H1 (cell line): ENCODE measurements around the gene RAB36. TPM values are rescaled to one million over a fixed set of nuclear protein-coding genes. Genes with fewer than 3 reads are reported as not detected.

Experiments
- CTCF ChIA-PET: fragments of 300-600 bp; sonication (Branson Sonifier 250); formaldehyde crosslinking; loops from one replicate; lab custom pipeline; 2021; ENCODE audit not compliant: partially characterized antibody; lab: Charles Lee
- POLR2A ChIA-PET: fragments of 300-600 bp; sonication (Branson Sonifier 250); formaldehyde crosslinking; loops from one replicate; lab custom pipeline; 2021; ENCODE audit warnings: inconsistent platforms; ENCODE audit not compliant: partially characterized antibody; lab: Charles Lee
- DNase-seq, 2 experiments: peaks; one replicate each; pipeline versions ENCODE4 v3.0.0 to v3.0.0-alpha.2; 2010 to 2022; ENCODE audit warnings: low spot score in 2 of 2, low read depth in 1 of 2, mixed read lengths in 1 of 2
- FAIRE-seq: peaks from 2 replicates; lab custom pipeline; 2011; peaks lifted over from hg19 to GRCh38; lab: Jason Lieb, UNC
- H2AFZ ChIP-seq: 2 replicates; pipeline ENCODE4 v1.8.1; 2012; ENCODE audit warnings: low read length, inconsistent platforms
- H2AK5ac ChIP-seq: 2 replicates; pipeline ENCODE4 v1.6.1; 2013; ENCODE audit warnings: low read depth, low read length
- H2BK120ac ChIP-seq: replicated peaks from 2 replicates; pipeline ENCODE3; 2013; ENCODE audit warnings: low read depth, low read length, inconsistent platforms
- H2BK12ac ChIP-seq: 2 replicates; pipeline ENCODE4 v1.6.1; 2013; ENCODE audit warnings: low read depth, low read length
- H2BK15ac ChIP-seq: 2 replicates; pipeline ENCODE4 v1.6.1; 2013; ENCODE audit warnings: low read length
- H2BK20ac ChIP-seq: 2 replicates; pipeline ENCODE4 v1.6.1; 2013; ENCODE audit warnings: low read length
- H2BK5ac ChIP-seq: 2 replicates; pipeline ENCODE4 v1.6.1; 2013; ENCODE audit warnings: low read depth, low read length
- H3K14ac ChIP-seq: 2 replicates; pipeline ENCODE4 v1.6.1; 2013; ENCODE audit warnings: inconsistent platforms; ENCODE audit not compliant: insufficient read length
- H3K18ac ChIP-seq: 2 replicates; pipeline ENCODE4 v1.6.1; 2013; ENCODE audit warnings: low read length; ENCODE audit errors: extremely low read depth
- H3K23ac ChIP-seq: 2 replicates; pipeline ENCODE4 v1.6.1; 2013; ENCODE audit warnings: inconsistent platforms; ENCODE audit not compliant: insufficient read length
- H3K23me2 ChIP-seq: 2 replicates; pipeline ENCODE4 v1.6.1; 2013; ENCODE audit warnings: low read depth, low read length
- H3K27ac ChIP-seq: 2 replicates; pipeline ENCODE4 v1.6.1; 2011; ENCODE audit warnings: low read depth, low read length, inconsistent platforms
- H3K27me3 ChIP-seq, 4 experiments: replicated peaks in 1 of 4; 1 replicate in 1 of 4; 2 replicates in 3 of 4; pipeline versions ENCODE4 v1.6.1 to v1.8.1; 2011 to 2013; ENCODE audit warnings: low read length in 3 of 4, mild to moderate bottlenecking in 3 of 4, inconsistent platforms in 2 of 4, mixed read lengths in 2 of 4, moderate library complexity in 1 of 4; ENCODE audit not compliant: control insufficient read depth in 3 of 4, insufficient read depth in 3 of 4; ENCODE audit errors: extremely low read depth in 1 of 4
- H3K36me3 ChIP-seq, 4 experiments: 2 replicates each; pipeline versions ENCODE4 v1.6.1 to v1.8.1; 2011 to 2013; ENCODE audit warnings: mild to moderate bottlenecking in 4 of 4, low read length in 3 of 4, moderate library complexity in 2 of 4, control low read depth in 1 of 4, inconsistent platforms in 1 of 4; ENCODE audit not compliant: insufficient read depth in 4 of 4, control insufficient read depth in 2 of 4
- H3K4ac ChIP-seq: replicated peaks from 2 replicates; pipeline ENCODE3; 2013; ENCODE audit warnings: low read length, low read depth, mixed read lengths, inconsistent platforms; ENCODE audit not compliant: insufficient read length
- H3K4me1 ChIP-seq, 4 experiments: replicated peaks in 1 of 4; 1 replicate in 1 of 4; 2 replicates in 3 of 4; pipeline versions ENCODE4 v1.6.1 to v1.8.1; 2011 to 2013; ENCODE audit warnings: low read length in 3 of 4, inconsistent platforms in 2 of 4, mixed read lengths in 1 of 4; ENCODE audit not compliant: insufficient read depth in 4 of 4, control insufficient read depth in 3 of 4
- H3K4me2 ChIP-seq, 2 experiments: 2 replicates each; pipeline versions ENCODE4 v1.6.1 to v1.8.1; 2011 to 2013; ENCODE audit warnings: low read depth in 2 of 2, low read length in 2 of 2, control low read depth in 1 of 2, inconsistent platforms in 1 of 2, mild to moderate bottlenecking in 1 of 2; ENCODE audit not compliant: insufficient read depth in 1 of 2
- H3K4me3 ChIP-seq, 4 experiments: fragments of 200-600, 300-600 bp in 1 of 4; sonication (generic), shearing (Covaris generic), sonication (Bioruptor Twin) in 1 of 4; 2 replicates each; pipeline versions ENCODE4 v1.5.1 to v1.8.1; 2011 to 2016; ENCODE audit warnings: low read length in 4 of 4, low read depth in 3 of 4, control low read depth in 2 of 4, inconsistent platforms in 2 of 4, mild to moderate bottlenecking in 2 of 4, mixed read lengths in 1 of 4, moderate library complexity in 1 of 4; ENCODE audit not compliant: insufficient read depth in 2 of 4; ENCODE audit errors: extremely low read depth in 1 of 4
- H3K56ac ChIP-seq: replicated peaks from 2 replicates; pipeline ENCODE3; 2013; ENCODE audit warnings: low read depth, mild to moderate bottlenecking, mixed read lengths, low read length, inconsistent platforms; ENCODE audit not compliant: insufficient read length
- H3K79me1 ChIP-seq: 2 replicates; pipeline ENCODE4 v1.6.1; 2013; ENCODE audit warnings: low read depth, low read length, control low read depth
- H3K79me2 ChIP-seq, 2 experiments: 2 replicates each; pipeline versions ENCODE4 v1.6.1 to v1.8.1; 2012 to 2013; ENCODE audit warnings: low read length in 2 of 2, mild to moderate bottlenecking in 2 of 2, inconsistent platforms in 1 of 2; ENCODE audit not compliant: insufficient read depth in 2 of 2, control insufficient read depth in 1 of 2
- H3K9ac ChIP-seq, 4 experiments: replicated peaks in 1 of 4; 1 replicate in 1 of 4; 2 replicates in 3 of 4; pipeline versions ENCODE4 v1.6.1 to v1.8.1; 2011 to 2013; ENCODE audit warnings: low read depth in 3 of 4, low read length in 3 of 4, control low read depth in 2 of 4, mild to moderate bottlenecking in 2 of 4, moderate library complexity in 2 of 4, inconsistent platforms in 1 of 4; ENCODE audit errors: extremely low read depth in 1 of 4
- H3K9me3 ChIP-seq, 2 experiments: 2 replicates each; pipeline versions ENCODE4 v1.6.1 to v1.8.1; 2012 to 2013; ENCODE audit warnings: mild to moderate bottlenecking in 2 of 2, moderate library complexity in 2 of 2, control low read depth in 1 of 2, inconsistent platforms in 1 of 2, low read depth in 1 of 2, low read length in 1 of 2, mixed read lengths in 1 of 2; ENCODE audit not compliant: insufficient read depth in 2 of 2
- H4K20me1 ChIP-seq, 2 experiments: replicated peaks in 1 of 2; 2 replicates each; pipeline versions ENCODE3 to v1.8.1; 2011 to 2013; ENCODE audit warnings: inconsistent platforms in 2 of 2, low read length in 2 of 2, mild to moderate bottlenecking in 1 of 2; ENCODE audit not compliant: insufficient read depth in 2 of 2, control insufficient read depth in 1 of 2
- H4K5ac ChIP-seq: 2 replicates; pipeline ENCODE4 v1.6.1; 2013; ENCODE audit warnings: low read length, low read depth, mixed read lengths, inconsistent platforms; ENCODE audit not compliant: insufficient read length
- H4K8ac ChIP-seq: 2 replicates; pipeline ENCODE4 v1.8.0; 2013; ENCODE audit warnings: mild to moderate bottlenecking, moderate library complexity, low read length, inconsistent platforms; ENCODE audit not compliant: insufficient read depth; ENCODE audit errors: extremely low read depth
- H4K91ac ChIP-seq: replicated peaks from 2 replicates; pipeline ENCODE3; 2013; ENCODE audit warnings: low read length, mixed read lengths, inconsistent platforms; ENCODE audit not compliant: insufficient read length
- HDAC6 ChIP-seq: IDR thresholded peaks from one replicate; pipeline ENCODE4 v1.7.1; 2012; ENCODE audit warnings: low read depth, mild to moderate bottlenecking, inconsistent platforms, low read length, moderate library complexity
- JUND ChIP-seq: IDR thresholded peaks from 2 replicates; pipeline ENCODE4 v1.6.1; 2011; ENCODE audit warnings: mild to moderate bottlenecking, improper control_type of control experiment, low read length
- RAD21 ChIP-seq, 2 experiments: IDR thresholded peaks in 1 of 2; conservative IDR thresholded peaks in 1 of 2; 2 replicates each; pipeline ENCODE4 v1.6.1; 2011; ENCODE audit warnings: low read depth in 2 of 2, low read length in 2 of 2, improper control_type of control experiment in 1 of 2, inconsistent platforms in 1 of 2, mild to moderate bottlenecking in 1 of 2, moderate library complexity in 1 of 2
- RBBP5 ChIP-seq: IDR thresholded peaks from 2 replicates; pipeline ENCODE4 v1.7.1; 2012; ENCODE audit warnings: low read depth, mild to moderate bottlenecking, inconsistent platforms, low read length, moderate library complexity, borderline replicate concordance
- RNF2 ChIP-seq: fragments of 200-900, 300-1000 bp; sonication (generic); IDR thresholded peaks from 2 replicates; pipeline ENCODE4 v1.7.1; 2016; ENCODE audit warnings: borderline replicate concordance, low read depth, mild to moderate bottlenecking, antibody characterized with exemption, low read length; ENCODE audit not compliant: poor library complexity, severe bottlenecking; ENCODE audit errors: missing control alignments
- SAP30 ChIP-seq: fragments of 300-600 bp; sonication (generic); IDR thresholded peaks from 2 replicates; pipeline ENCODE4 v1.7.1; 2012; ENCODE audit warnings: low read length, moderate library complexity, mild to moderate bottlenecking, inconsistent platforms; ENCODE audit not compliant: insufficient read depth, insufficient replicate concordance
- SIX5 ChIP-seq: IDR thresholded peaks from 2 replicates; pipeline ENCODE4 v1.6.1; 2011; ENCODE audit warnings: mild to moderate bottlenecking, low read depth, low read length
- WGBS, 2 experiments: shearing (Covaris generic) in 1 of 2; methylation state at CpG; one replicate each; pipeline versions ENCODE4 v1.1.6 to v1.1.7; 2013 to 2015; ENCODE audit warnings: low lambda C conversion rate in 2 of 2, mixed read lengths in 2 of 2, inconsistent platforms in 1 of 2, low coverage in 1 of 2, missing lambda C conversion rate in 1 of 2; ENCODE audit not compliant: insufficient replicate concordance in 2 of 2, insufficient coverage in 1 of 2, insufficient read length in 1 of 2; ENCODE audit errors: extremely low coverage in 1 of 2, missing lambda C conversion rate in 1 of 2; 5-methylcytosine and 5-hydroxymethylcytosine counted together
- polyA plus RNA-seq, 7 experiments: library from polyadenylated mRNA; depleted of rRNA in 3 of 7; stranded (reverse) in 5 of 7; unstranded in 2 of 7; fragments of >200 nt in 5 of 7; fragments of 200-250 nt in 2 of 7; gene quantifications; 1 replicate in 5 of 7; 2 replicates in 1 of 7; 4 replicates in 1 of 7; pipeline versions ENCODE4 v1.2.1 to v1.2.3, GENCODE V29; 2011 to 2013; ENCODE audit warnings: missing spikeins in 2 of 7, mixed read lengths in 2 of 7
- total RNA-seq: library from RNA; stranded (reverse); fragmentation: NEBNext Ultra II Directional; extraction: Animal tissue kit (Norgen Biotek cat#: 25700); gene quantifications from 2 replicates; pipeline ENCODE4 v1.2.1, GENCODE V29; 2021

Gene RAB36
- total and polyA plus RNA-seq, 2 of the 8 experiments (the other 6 are each of a cell fraction or from before 2014, with no cell fraction given) = 1.0 to 1.5 TPM

DNA sequence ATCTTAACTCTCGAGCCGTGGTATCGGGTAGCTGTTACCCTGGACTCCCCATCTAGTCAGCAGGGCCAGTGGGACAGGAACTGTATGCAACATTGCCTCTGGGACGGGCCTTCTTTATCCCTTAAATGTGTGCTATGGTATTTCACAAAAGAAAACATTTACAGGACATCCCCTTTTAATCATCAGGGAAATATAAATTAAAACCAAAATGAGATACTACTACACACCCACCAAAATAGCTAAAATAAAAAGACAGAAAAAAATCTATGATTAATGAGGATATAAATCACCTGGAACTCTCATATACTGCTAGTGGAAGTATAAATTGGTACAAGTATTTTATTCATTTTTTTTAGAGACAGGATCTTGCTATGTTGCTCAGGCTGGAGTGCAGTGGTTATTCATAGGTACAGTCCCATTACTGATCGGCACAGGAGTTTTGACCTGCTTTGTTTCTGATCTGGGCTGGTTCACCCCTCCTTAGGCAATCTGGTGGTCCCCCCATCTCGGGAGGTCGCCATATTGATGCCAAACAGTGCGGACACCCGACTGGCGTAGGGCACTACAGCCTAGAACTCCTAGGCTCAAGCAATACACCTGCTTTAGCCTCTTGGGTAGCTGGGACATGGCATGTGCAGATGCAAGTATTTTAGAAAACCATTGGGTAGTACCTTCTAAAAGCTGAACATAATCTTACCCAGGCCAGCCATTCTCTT, 12.7 kb upstream of the RAB36 start:
- Histone ChIP-seq H3K27ac (no peak overlapping the region), H3K79me1 (no peaks in the 10 kb centered on the region), H4K91ac (no peak overlapping the region), H2BK20ac (no peak overlapping the region), H2AFZ (no peak overlapping the region), H3K9me3 (no peaks in the 10 kb centered on the region), H3K56ac (no peak overlapping the region), H2AK5ac (no peak overlapping the region), H3K9ac (no peak overlapping the region), H3K14ac (no peak overlapping the region), H4K8ac (no peak overlapping the region), H3K27me3 (peaks cover 0 to 5% (median 0%) of the 10 kb centered on the region in 4 experiments; a peak in 2 of 7 replicates), H3K18ac (no peak overlapping the region), H2BK12ac (no peak overlapping the region), H4K5ac (no peak overlapping the region), H3K79me2 (no peaks in the 10 kb centered on the region), H4K20me1 (no peaks in the 10 kb centered on the region), H3K4me2 (no peak overlapping the region), H2BK15ac (no peak overlapping the region), H2BK120ac (no peak overlapping the region), H3K4me3 (no peak overlapping the region), H3K23me2 (no peaks in the 10 kb centered on the region), H2BK5ac (no peak overlapping the region), H3K4ac (no peak overlapping the region), H3K36me3 (no peaks in the 10 kb centered on the region), H3K23ac (no peak overlapping the region), H3K4me1 (peaks cover 0 to 6% (median 2%) of the 10 kb centered on the region in 4 experiments; a peak in 3 of 7 replicates)
- no peak for TF ChIP-seq SIX5
- no peak for TF ChIP-seq RBBP5
- no peak for TF ChIP-seq SAP30
- no peak for TF ChIP-seq JUND
- no peak for TF ChIP-seq RAD21 (IDR thresholded peaks at IDR 0.05 in 1 of 2, conservative IDR thresholded peaks at IDR 0.05 in 1 of 2; ENCODE audit: low read depth in 2 of 2, low read length in 2 of 2)
- no peak for TF ChIP-seq RNF2
- no peak for TF ChIP-seq HDAC6
- ChIA-PET CTCF (interaction anchor here (0.7 to 24.3 kb wide), 7 partner anchors 9 to 669 kb away, joined by 3 to 384 read pairs (median 7); partner anchors contain the start of gene RSPH14), POLR2A (no interaction called here)
- FAIRE-seq (no peak), DNase-seq (no peak)
- WGBS, 2 experiments = 85% methylated on average over 10 of the region's 10 CpGs; no CpG with 5 or more reads in 1 of the 2 experiments
